HFFc6 (cell line): ENCODE results near the gene GBX1. TPM values are rescaled to one million over a fixed set of nuclear protein-coding genes. Genes with fewer than 3 reads are reported as not detected.

Experiments
- DNase-seq: peaks from one replicate; pipeline ENCODE4 v3.0.0-alpha.2; 2018
- H3K27ac Mint-ChIP-seq: 2 replicates; pipeline ENCODE4 v1.8.0; 2020; ENCODE audit warnings: mild to moderate bottlenecking, mixed read lengths
- H3K27me3 Mint-ChIP-seq: 2 replicates; pipeline ENCODE4 v1.8.0; 2021; ENCODE audit warnings: mild to moderate bottlenecking, moderate library complexity, mixed read lengths; ENCODE audit not compliant: insufficient read depth
- H3K36me3 Mint-ChIP-seq: 2 replicates; pipeline ENCODE4 v1.8.0; 2021; ENCODE audit warnings: low read depth, mixed read lengths
- H3K4me1 Mint-ChIP-seq: 2 replicates; pipeline ENCODE4 v1.8.0; 2020; ENCODE audit warnings: low read depth, mixed read lengths
- H3K4me3 Mint-ChIP-seq: 2 replicates; pipeline ENCODE4 v1.8.0; 2020; ENCODE audit warnings: mild to moderate bottlenecking, moderate library complexity, mixed read lengths
- H3K9me3 Mint-ChIP-seq: 2 replicates; pipeline ENCODE4 v1.8.0; 2020; ENCODE audit warnings: mild to moderate bottlenecking, mixed read lengths
- CTCF ChIP-seq: fragments of 200-600 bp; sonication (generic); IDR thresholded peaks from 2 replicates; pipeline ENCODE4 v1.5.0; 2021; ENCODE audit warnings: antibody characterized with exemption, mild to moderate bottlenecking
- total RNA-seq, 6 experiments: library from RNA; stranded (reverse); fragmentation: NEBNext Ultra II Directional; extraction: Animal tissue kit (Norgen Biotek cat#: 25700); gene quantifications; 2 replicates in 1 of 6; 3 replicates in 5 of 6; pipeline ENCODE4 v1.2.3, GENCODE V29; 2021

The GBX1 gene
- total RNA-seq, 6 experiments from 2014 or later, result not detected

GRCh38 chr7:151101621-151102396 lies 65.7 kb downstream of the GBX1 start:
- no peak for TF ChIP-seq CTCF
- Mint-ChIP-seq H3K9me3 (no peaks in the 10 kb centered on the region), H3K4me1 (peaks cover 18% of the 10 kb centered on the region), H3K27me3 (no peaks in the 10 kb centered on the region), H3K36me3 (no peaks in the 10 kb centered on the region), H3K4me3 (no peak overlapping the region), H3K27ac (no peak overlapping the region)
- DNase-seq, result no peak

DNA sequence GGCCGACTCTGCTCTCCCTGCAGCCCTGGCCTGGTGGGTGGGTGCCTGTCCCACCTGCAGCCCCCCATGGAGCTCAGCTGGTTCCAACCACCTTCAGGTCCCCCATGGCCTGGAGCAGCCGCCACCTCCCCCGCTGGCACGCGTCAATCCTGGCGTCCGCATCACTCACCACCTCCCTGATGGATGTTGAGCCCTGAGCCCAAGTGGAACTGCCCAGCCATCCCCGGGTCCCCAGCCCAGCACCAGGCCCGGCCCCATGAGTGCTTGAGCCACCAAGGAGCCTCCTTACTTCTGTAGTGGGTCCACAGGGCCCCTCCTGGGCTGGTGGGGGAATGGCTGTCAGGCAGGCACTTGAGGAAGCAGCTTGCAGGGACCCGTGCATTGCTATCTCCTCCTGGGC lies 66.6 kb downstream of the GBX1 start:
- DNase-seq, result no peak
- H3K36me3 Mint-ChIP-seq, result no peaks in the 10 kb centered on the region
- TF ChIP-seq CTCF, result no peak
- no peaks in the 10 kb centered on the region for H3K9me3 Mint-ChIP-seq
- no peaks in the 10 kb centered on the region for H3K27me3 Mint-ChIP-seq
- H3K4me3 Mint-ChIP-seq, result no peak overlapping the region
- no peak overlapping the region for H3K27ac Mint-ChIP-seq
- H3K4me1 Mint-ChIP-seq, result peaks cover 21% of the 10 kb centered on the region

DNA sequence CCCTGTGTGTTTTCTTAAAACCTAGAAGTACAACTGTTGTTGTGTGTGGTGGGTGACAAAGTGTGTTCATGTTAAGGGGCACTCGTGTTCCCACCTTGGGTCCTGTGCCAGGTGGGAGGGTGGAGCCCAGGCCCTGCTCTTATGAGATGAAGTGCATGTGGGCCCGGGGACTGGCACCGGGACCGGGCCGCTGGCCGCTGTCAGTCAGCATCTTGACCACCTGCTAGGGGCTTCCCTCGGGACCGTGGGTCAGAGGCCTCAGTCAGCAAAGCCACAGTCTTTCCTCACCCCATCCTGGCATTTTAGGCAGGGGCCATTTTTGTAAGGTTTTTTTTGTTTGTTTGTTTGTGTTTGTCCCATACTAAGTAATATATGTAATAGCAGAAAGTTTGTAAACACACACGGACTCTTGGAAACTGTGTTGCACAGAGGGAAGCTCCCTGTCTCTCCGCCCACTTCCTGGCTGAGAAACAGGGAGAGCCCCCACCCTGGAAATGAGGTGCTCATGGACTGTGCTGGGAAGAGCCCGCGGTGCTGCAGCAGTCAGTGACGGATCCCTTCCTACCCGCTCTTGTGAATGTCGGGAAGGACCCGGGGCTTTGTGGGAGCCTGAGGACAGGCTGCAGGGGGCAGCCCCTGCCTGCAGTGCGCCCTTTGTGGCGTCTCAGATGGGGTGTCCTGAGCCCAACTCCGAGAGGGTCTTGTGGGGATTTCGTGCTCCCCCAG lies 67.8 kb downstream of the GBX1 start:
- Mint-ChIP-seq H3K36me3 (no peaks in the 10 kb centered on the region), H3K27ac (no peak overlapping the region), H3K4me1 (peaks cover 27% of the 10 kb centered on the region), H3K27me3 (peaks cover 1% of the 10 kb centered on the region; the same call in 1 of the 2 replicates), H3K9me3 (no peaks in the 10 kb centered on the region), H3K4me3 (no peak overlapping the region)
- DNase-seq, result no peak
- no peak for TF ChIP-seq CTCF

Other genes with a start within 250 kb of the GBX1 start
- not detected for gene KCNH2, start 189.4 kb downstream of the GBX1 start, total RNA-seq
- gene NOS3, start 176.7 kb downstream of the GBX1 start, total RNA-seq, result 1 to 10 TPM in 4 of 6 experiments, under 1 TPM in 2; 0.55 to 3.0 (median 2.0) TPM
- gene ATG9B, start 143.2 kb downstream of the GBX1 start, total RNA-seq, result under 1 TPM; 0.11 to 0.94 (median 0.18) TPM
- gene ABCB8, start 139.2 kb downstream of the GBX1 start, total RNA-seq, result 10 to 100 TPM; 31.9 to 36.3 (median 33.2) TPM
- under 1 TPM; 0.09 to 0.76 (median 0.31) TPM for gene ASIC3, start 119.2 kb downstream of the GBX1 start, total RNA-seq
- 10 to 100 TPM; 31.3 to 37.3 (median 33.4) TPM for gene CDK5, start 109.8 kb downstream of the GBX1 start, total RNA-seq
- gene SLC4A2, start 108.1 kb downstream of the GBX1 start, total RNA-seq, result 100 to 1,000 TPM; 153 to 188 (median 164) TPM
- gene FASTK, start 86.9 kb downstream of the GBX1 start, total RNA-seq, result 10 to 100 TPM; 83.8 to 97.0 (median 92.4) TPM
- gene TMUB1, start 84.2 kb downstream of the GBX1 start, total RNA-seq, result 10 to 100 TPM; 44.0 to 57.8 (median 51.9) TPM
- gene AGAP3, start 81.2 kb downstream of the GBX1 start, total RNA-seq, result 100 to 1,000 TPM in 1 of 6 experiments, 10 to 100 TPM in 5; 73.3 to 104 (median 82.2) TPM
- not detected for gene ASB10, start 19.6 kb upstream of the GBX1 start, total RNA-seq
- not detected for gene H2BK1, start 42.8 kb upstream of the GBX1 start, total RNA-seq
- gene ABCF2, start 59.5 kb upstream of the GBX1 start, total RNA-seq, result 10 to 100 TPM; 63.8 to 79.7 (median 67.8) TPM
- gene CHPF2, start 64.8 kb upstream of the GBX1 start, total RNA-seq, result 100 to 1,000 TPM; 125 to 171 (median 138) TPM
- gene SMARCD3, start 81.0 kb upstream of the GBX1 start, total RNA-seq, result 10 to 100 TPM; 28.0 to 32.9 (median 31.2) TPM
- 10 to 100 TPM; 30.6 to 37.8 (median 34.8) TPM for gene NUB1, start 174.1 kb upstream of the GBX1 start, total RNA-seq
- gene WDR86, start 242.3 kb upstream of the GBX1 start, total RNA-seq, result not detected